Right forelimb (tissue), 1 donor: ENCODE measurements around the gene NR1H4.
"Not testable (repeated sequence)": the region's sequence is repeated elsewhere in the genome, so short reads cannot be mapped to it uniquely, and the experiment has no call there.

ENCODE experiments used
- DNase-seq: peaks from one replicate; pipeline ENCODE4 v3.0.0-alpha.2; 2018

Gene NR1H4

GRCh38 chr12:100473050-100473715, 483 bp upstream of the NR1H4 start:
- no peak for DNase-seq

- DNase-seq, result no peak
These were observed 951 bp downstream of the NR1H4 start for GRCh38 chr12:100474617-100475016.

GRCh38 chr12:100476013-100476751, 2.5 kb downstream of the NR1H4 start:
- no peak for DNase-seq

GRCh38 chr12:100481021-100481420, 7.4 kb downstream of the NR1H4 start:
- no peak for DNase-seq

- DNase-seq, result no peak
These were observed 10.7 kb downstream of the NR1H4 start for GRCh38 chr12:100484183-100484886.

- no peak for DNase-seq
These were observed 11.3 kb downstream of the NR1H4 start for GRCh38 chr12:100484891-100485471.

GRCh38 chr12:100485983-100486382, 12.3 kb downstream of the NR1H4 start:
- no peak for DNase-seq

GRCh38 chr12:100489251-100489820, 15.7 kb downstream of the NR1H4 start:
- DNase-seq, result no peak

- no peak for DNase-seq
These were observed 16.4 kb downstream of the NR1H4 start for GRCh38 chr12:100490056-100490455.

- DNase-seq, result no peak
These were observed 17.4 kb downstream of the NR1H4 start for GRCh38 chr12:100491104-100491503.

- no peak for DNase-seq
These were observed 19.8 kb downstream of the NR1H4 start for GRCh38 chr12:100493396-100494012.

- no peak for DNase-seq
These were observed 20.4 kb downstream of the NR1H4 start for GRCh38 chr12:100494026-100494425.

GRCh38 chr12:100494538-100494937, 20.9 kb downstream of the NR1H4 start:
- no peak for DNase-seq

- DNase-seq, result no peak
These were observed 23.6 kb downstream of the NR1H4 start for GRCh38 chr12:100497105-100497795.

GRCh38 chr12:100498141-100498540, 24.5 kb downstream of the NR1H4 start:
- DNase-seq, result no peak

GRCh38 chr12:100499416-100499815, 25.8 kb downstream of the NR1H4 start:
- no peak for DNase-seq

- DNase-seq, result not testable (repeated sequence)
These were observed 29.1 kb downstream of the NR1H4 start for GRCh38 chr12:100502718-100503117.

- DNase-seq, result no peak
These were observed 29.6 kb downstream of the NR1H4 start for GRCh38 chr12:100503228-100503628.

GRCh38 chr12:100504804-100505203, 31.1 kb downstream of the NR1H4 start:
- DNase-seq, result no peak

GRCh38 chr12:100508751-100509150, 35.1 kb downstream of the NR1H4 start:
- no peak for DNase-seq

GRCh38 chr12:100512692-100513091, 39.0 kb downstream of the NR1H4 start:
- no peak for DNase-seq

GRCh38 chr12:100515968-100516367, 42.3 kb downstream of the NR1H4 start:
- no peak for DNase-seq
